Endothelial cell of umbilical vein (primary cell): ENCODE results near the gene DLGAP1. TPM values are rescaled to one million over a fixed set of nuclear protein-coding genes. Genes with fewer than 3 reads are reported as not detected.

Experiments used
- BruUV-seq: library from RNA; stranded (reverse); fragments of 400-500 nt; replicated peaks from 2 replicates; lab custom pipeline; 2021; lab: Mats Ljungman, UMichigan
- CTCF ChIA-PET: fragments of 300-600, 350-600 bp; sonication (Branson Sonifier 250); formaldehyde crosslinking; loops from one replicate; lab custom pipeline; 2021; ENCODE audit warnings: antibody characterized with exemption, inconsistent platforms; lab: Charles Lee
- POLR2A ChIA-PET: fragments of 300-600, 350-600 bp; sonication (Branson Sonifier 250); formaldehyde crosslinking; loops from one replicate; lab custom pipeline; 2021; ENCODE audit warnings: antibody characterized with exemption, inconsistent platforms; lab: Charles Lee
- DNase-seq: peaks from one replicate; pipeline ENCODE4 v3.0.0-alpha.2; 2011; ENCODE audit warnings: low read depth, low spot score
- FAIRE-seq: peaks from 2 replicates; lab custom pipeline; 2011; peaks lifted over from hg19 to GRCh38; lab: Jason Lieb, UNC
- H2AFZ ChIP-seq: 2 replicates; pipeline ENCODE4 v1.6.0; 2012; ENCODE audit warnings: low read depth, low read length, control low read depth, inconsistent platforms
- H3K27ac ChIP-seq: 2 replicates; pipeline ENCODE4 v1.5.1; 2011; ENCODE audit warnings: low read depth, mild to moderate bottlenecking, control low read depth, low read length, moderate library complexity; ENCODE audit not compliant: insufficient read depth
- H3K27me3 ChIP-seq, 2 experiments: 2 replicates each; pipeline versions ENCODE4 v1.6.0 to v1.6.1; 2011; ENCODE audit warnings: low read length in 2 of 2, mixed read lengths in 1 of 2; ENCODE audit not compliant: control insufficient read depth in 2 of 2, insufficient read depth in 2 of 2
- H3K36me3 ChIP-seq, 2 experiments: 2 replicates in 1 of 2; 3 replicates in 1 of 2; pipeline ENCODE4 v1.5.1; 2011; ENCODE audit warnings: low read length in 2 of 2, mild to moderate bottlenecking in 1 of 2, moderate library complexity in 1 of 2; ENCODE audit not compliant: control insufficient read depth in 2 of 2, insufficient read depth in 2 of 2; ENCODE audit errors: extremely low read depth in 1 of 2
- H3K4me1 ChIP-seq: 3 replicates; pipeline ENCODE4 v1.5.1; 2011; ENCODE audit warnings: mild to moderate bottlenecking, low read length; ENCODE audit not compliant: control insufficient read depth, insufficient read depth; ENCODE audit errors: extremely low read depth
- H3K4me2 ChIP-seq: 2 replicates; pipeline ENCODE4 v1.6.1; 2011; ENCODE audit warnings: low read length, control low read depth, mixed read lengths; ENCODE audit not compliant: insufficient read depth
- H3K4me3 ChIP-seq, 3 experiments: fragments of 200-600 bp in 1 of 3; sonication (generic), shearing (Covaris generic) in 1 of 3; replicated peaks in 1 of 3; 2 replicates each; pipeline ENCODE4 v1.5.1; 2011 to 2016; ENCODE audit warnings: control low read depth in 3 of 3, low read length in 3 of 3, mild to moderate bottlenecking in 2 of 3, inconsistent platforms in 1 of 3, low read depth in 1 of 3, moderate library complexity in 1 of 3; ENCODE audit not compliant: insufficient read depth in 1 of 3
- H3K79me2 ChIP-seq: 2 replicates; pipeline ENCODE4 v1.6.0; 2012; ENCODE audit warnings: low read length, inconsistent platforms; ENCODE audit not compliant: control insufficient read depth, insufficient read depth
- H3K9ac ChIP-seq: replicated peaks from 2 replicates; pipeline ENCODE3; 2011; ENCODE audit warnings: low read length, control low read depth; ENCODE audit not compliant: insufficient read depth; ENCODE audit errors: extremely low read depth
- H3K9me1 ChIP-seq: replicated peaks from 3 replicates; pipeline ENCODE4 v1.6.0; 2011; ENCODE audit warnings: mild to moderate bottlenecking, low read length; ENCODE audit not compliant: control insufficient read depth, insufficient read depth; ENCODE audit errors: extremely low read depth
- H3K9me3 ChIP-seq: replicated peaks from 2 replicates; pipeline ENCODE4 v1.5.1; 2012; ENCODE audit warnings: low read length, inconsistent platforms; ENCODE audit not compliant: control insufficient read depth, insufficient read depth
- H4K20me1 ChIP-seq: replicated peaks from 2 replicates; pipeline ENCODE3; 2011; ENCODE audit warnings: mild to moderate bottlenecking, low read length; ENCODE audit not compliant: control insufficient read depth, insufficient read depth; ENCODE audit errors: extremely low read depth
- EZH2 ChIP-seq: IDR thresholded peaks from 2 replicates; pipeline ENCODE4 v1.6.1; 2012; ENCODE audit warnings: borderline replicate concordance, low read depth, mild to moderate bottlenecking, moderate library complexity, low read length, inconsistent platforms; ENCODE audit not compliant: severe bottlenecking
- FOS ChIP-seq: IDR thresholded peaks from 2 replicates; pipeline ENCODE4 v1.6.1; 2011; ENCODE audit warnings: mild to moderate bottlenecking, low read length, moderate library complexity, borderline replicate concordance; ENCODE audit not compliant: insufficient read depth
- GATA2 ChIP-seq: IDR thresholded peaks from 2 replicates; pipeline ENCODE4 v1.7.0; 2011; ENCODE audit warnings: low read depth, mild to moderate bottlenecking, moderate library complexity, mixed read lengths, low read length; ENCODE audit not compliant: insufficient read length, insufficient read depth
- POLR2AphosphoS5 ChIP-seq: IDR thresholded peaks from 2 replicates; pipeline ENCODE4 v1.6.1; 2012; ENCODE audit warnings: low read depth, mild to moderate bottlenecking, control low read depth, low read length, moderate library complexity; ENCODE audit not compliant: insufficient read depth
- dilution Hi-C: fragments of 300-500 bp; cut with MboI; formaldehyde crosslinking; loops from one replicate; pipeline ENCODE4 v1.15.0; 2019; ENCODE audit warnings: low sequenced_read_pairs; ENCODE audit not compliant: extremely low pct_ligation_motif_present
- intact Hi-C: fragments of 100-400 bp; cut with micrococcal nuclease; formaldehyde crosslinking; loops from one replicate; pipeline ENCODE4 v1.10.0; 2022
- polyA plus RNA-seq, 4 experiments: library from polyadenylated mRNA; depleted of rRNA in 3 of 4; stranded (reverse) in 3 of 4; unstranded in 1 of 4; fragments of >200 nt; gene quantifications; 2 replicates each; pipeline versions ENCODE4 v1.2.1 to v1.2.3, GENCODE V29; 2011 to 2012; ENCODE audit warnings: missing spikeins in 1 of 4
- total RNA-seq: library from RNA; stranded (reverse); gene quantifications from 2 replicates; pipeline ENCODE4 v1.2.3, GENCODE V29; 2021
- TF ChIP-seq, protein P1 (sequence below), 2 donors: IDR thresholded peaks; 1 replicate in 1 of 2; 2 replicates in 1 of 2; pipeline ENCODE4 v1.5.1; 2011; ENCODE audit warnings: low read length in 2 of 2, mild to moderate bottlenecking in 2 of 2, moderate library complexity in 2 of 2, control low read depth in 1 of 2, inconsistent platforms in 1 of 2, low read depth in 1 of 2; ENCODE audit not compliant: insufficient read depth in 1 of 2; ENCODE audit errors: extremely low read depth in 1 of 2
- TF ChIP-seq, protein P2 (sequence below): IDR thresholded peaks from 2 replicates; pipeline ENCODE4 v1.6.1; 2011; ENCODE audit not compliant: insufficient read depth, insufficient read length

Gene DLGAP1
- total and polyA plus RNA-seq, 2 donors (not counting 3 experiments of a cell fraction or from before 2014, with no cell fraction given), result 0.04 TPM; not detected in 1

DNA sequence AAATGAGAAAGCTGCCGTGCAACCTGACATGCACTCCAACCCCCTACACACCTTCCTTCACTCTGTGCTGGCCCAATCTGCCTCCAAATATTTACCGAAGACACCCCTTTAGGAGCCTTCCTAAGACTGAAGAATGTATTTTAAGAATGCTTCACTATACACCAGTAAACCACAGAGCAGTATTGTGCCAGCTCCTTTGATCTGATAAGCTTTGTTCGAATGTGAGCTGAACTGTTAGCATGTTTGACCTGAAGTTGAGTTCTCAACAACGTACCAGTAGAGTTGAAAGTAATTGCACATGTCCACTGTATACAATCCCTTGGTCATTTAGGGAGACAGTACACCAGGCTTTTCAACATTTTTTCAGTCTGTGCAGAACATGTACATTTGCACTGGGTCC lies 745.9 kb downstream of the DLGAP1 start:
- Histone ChIP-seq H3K27ac (no peak overlapping the region), H3K4me2 (no peak overlapping the region), H3K4me1 (peaks cover 30% of the 10 kb centered on the region), H4K20me1 (no peaks in the 10 kb centered on the region), H3K9me1 (no peaks in the 10 kb centered on the region), H3K9ac (no peak overlapping the region), H3K4me3 (no peak overlapping the region), H3K9me3 (no peaks in the 10 kb centered on the region), H3K36me3 (no peaks in the 10 kb centered on the region), H3K27me3 (no peaks in the 10 kb centered on the region), H2AFZ (no peak overlapping the region), H3K79me2 (no peaks in the 10 kb centered on the region)
- BruUV-seq, result no TSS peak
- ChIA-PET CTCF (interaction anchor here (1.0 to 6.2 kb wide), 6 partner anchors 34 to 286 kb away, joined by 3 to 55 read pairs (median 12); no protein-coding TSS in a partner anchor), POLR2A (no interaction called here)
- dilution Hi-C loops (no loop called here), intact Hi-C loops (no loop called here)
- FAIRE-seq (no peak), DNase-seq (no peak)
- no peak for TF ChIP-seq POLR2AphosphoS5
- TF ChIP-seq, protein P1, sequence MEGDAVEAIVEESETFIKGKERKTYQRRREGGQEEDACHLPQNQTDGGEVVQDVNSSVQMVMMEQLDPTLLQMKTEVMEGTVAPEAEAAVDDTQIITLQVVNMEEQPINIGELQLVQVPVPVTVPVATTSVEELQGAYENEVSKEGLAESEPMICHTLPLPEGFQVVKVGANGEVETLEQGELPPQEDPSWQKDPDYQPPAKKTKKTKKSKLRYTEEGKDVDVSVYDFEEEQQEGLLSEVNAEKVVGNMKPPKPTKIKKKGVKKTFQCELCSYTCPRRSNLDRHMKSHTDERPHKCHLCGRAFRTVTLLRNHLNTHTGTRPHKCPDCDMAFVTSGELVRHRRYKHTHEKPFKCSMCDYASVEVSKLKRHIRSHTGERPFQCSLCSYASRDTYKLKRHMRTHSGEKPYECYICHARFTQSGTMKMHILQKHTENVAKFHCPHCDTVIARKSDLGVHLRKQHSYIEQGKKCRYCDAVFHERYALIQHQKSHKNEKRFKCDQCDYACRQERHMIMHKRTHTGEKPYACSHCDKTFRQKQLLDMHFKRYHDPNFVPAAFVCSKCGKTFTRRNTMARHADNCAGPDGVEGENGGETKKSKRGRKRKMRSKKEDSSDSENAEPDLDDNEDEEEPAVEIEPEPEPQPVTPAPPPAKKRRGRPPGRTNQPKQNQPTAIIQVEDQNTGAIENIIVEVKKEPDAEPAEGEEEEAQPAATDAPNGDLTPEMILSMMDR (IDR thresholded peaks at IDR 0.05; ENCODE audit: extremely low read depth in 1 of 2, insufficient read depth in 1 of 2, low read depth in 1 of 2, low read length in 2 of 2), result no peak
- peak; percentile 30 for TF ChIP-seq GATA2
- no peak for TF ChIP-seq FOS
- TF ChIP-seq EZH2, result peak; percentile 10
- TF ChIP-seq, protein P2, sequence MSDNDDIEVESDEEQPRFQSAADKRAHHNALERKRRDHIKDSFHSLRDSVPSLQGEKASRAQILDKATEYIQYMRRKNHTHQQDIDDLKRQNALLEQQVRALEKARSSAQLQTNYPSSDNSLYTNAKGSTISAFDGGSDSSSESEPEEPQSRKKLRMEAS, result no peak
